Loucy (cell line): Measurements from ENCODE around the gene BAX.
"Not testable (repeated sequence)": the region's sequence is repeated elsewhere in the genome, so short reads cannot be mapped to it uniquely, and the experiment has no call there.

Source experiments
- H2AFZ ChIP-seq: fragments of 200-600 bp; sonication (generic); 2 replicates; pipeline ENCODE4 v1.6.0; 2016; ENCODE audit warnings: antibody characterized with exemption, mild to moderate bottlenecking, low read length, moderate library complexity
- H3F3A ChIP-seq: fragments of 200-600 bp; 2 replicates; pipeline ENCODE4 v1.6.0; 2016; ENCODE audit warnings: antibody characterized with exemption, low read depth, mild to moderate bottlenecking
- H3K27me3 ChIP-seq: fragments of 200-600 bp; sonication (generic); 2 replicates; pipeline ENCODE4 v1.6.1; 2014; ENCODE audit warnings: low read length, mild to moderate bottlenecking; ENCODE audit not compliant: insufficient read depth, poor library complexity, severe bottlenecking
- H3K36me3 ChIP-seq: fragments of 200-600 bp; sonication (generic); 2 replicates; pipeline ENCODE4 v1.6.1; 2016; ENCODE audit warnings: low read length; ENCODE audit not compliant: insufficient read depth
- H3K4me1 ChIP-seq: fragments of 200-600 bp; sonication (generic); 2 replicates; pipeline ENCODE4 v1.5.1; 2014; ENCODE audit warnings: low read length, mild to moderate bottlenecking; ENCODE audit not compliant: insufficient read depth, poor library complexity, severe bottlenecking
- H3K4me2 ChIP-seq: fragments of 200-600 bp; sonication (generic); 2 replicates; pipeline ENCODE4 v1.6.0; 2014; ENCODE audit warnings: antibody characterized with exemption, low read length, low read depth, mild to moderate bottlenecking; ENCODE audit not compliant: poor library complexity, severe bottlenecking
- H3K4me3 ChIP-seq: fragments of 200-600 bp; sonication (generic); 2 replicates; pipeline ENCODE4 v1.5.1; 2014; ENCODE audit warnings: low read length, mild to moderate bottlenecking, mixed read lengths; ENCODE audit not compliant: poor library complexity, severe bottlenecking
- H3K79me2 ChIP-seq: fragments of 200-600 bp; sonication (generic); 2 replicates; pipeline ENCODE4 v1.6.1; 2014; ENCODE audit warnings: low read length; ENCODE audit not compliant: insufficient read depth
- H3K9ac ChIP-seq: fragments of 200-600 bp; sonication (generic); 2 replicates; pipeline ENCODE4 v1.6.0; 2014; ENCODE audit warnings: mild to moderate bottlenecking, low read depth, low read length, moderate library complexity; ENCODE audit not compliant: poor library complexity, severe bottlenecking
- H3K9me2 ChIP-seq: fragments of 200-600 bp; sonication (generic); replicated peaks from 2 replicates; pipeline ENCODE4 v1.6.1; 2016; ENCODE audit warnings: low read depth, low read length, mixed read lengths
- H3K9me3 ChIP-seq: fragments of 200-600 bp; sonication (generic); 2 replicates; pipeline ENCODE4 v1.6.1; 2014; ENCODE audit warnings: mild to moderate bottlenecking, antibody characterized with exemption, low read length, low read depth; ENCODE audit not compliant: insufficient read depth
- H4K20me1 ChIP-seq: fragments of 200-600 bp; sonication (generic); 2 replicates; pipeline ENCODE4 v1.6.0; 2014; ENCODE audit warnings: antibody characterized with exemption, low read length, mild to moderate bottlenecking; ENCODE audit not compliant: insufficient read depth, poor library complexity, severe bottlenecking
- EZH2phosphoT487 ChIP-seq: fragments of 200-600 bp; IDR thresholded peaks from 2 replicates; pipeline ENCODE4 v1.6.1; 2018; ENCODE audit warnings: antibody characterized with exemption, mild to moderate bottlenecking, moderate library complexity, borderline replicate concordance
- TF ChIP-seq, protein P1 (sequence below): fragments of 200-600 bp; sonication (generic); conservative IDR thresholded peaks from 2 replicates; pipeline ENCODE4 v1.5.1; 2014; ENCODE audit warnings: mild to moderate bottlenecking, antibody characterized with exemption, low read length

Gene BAX

DNA sequence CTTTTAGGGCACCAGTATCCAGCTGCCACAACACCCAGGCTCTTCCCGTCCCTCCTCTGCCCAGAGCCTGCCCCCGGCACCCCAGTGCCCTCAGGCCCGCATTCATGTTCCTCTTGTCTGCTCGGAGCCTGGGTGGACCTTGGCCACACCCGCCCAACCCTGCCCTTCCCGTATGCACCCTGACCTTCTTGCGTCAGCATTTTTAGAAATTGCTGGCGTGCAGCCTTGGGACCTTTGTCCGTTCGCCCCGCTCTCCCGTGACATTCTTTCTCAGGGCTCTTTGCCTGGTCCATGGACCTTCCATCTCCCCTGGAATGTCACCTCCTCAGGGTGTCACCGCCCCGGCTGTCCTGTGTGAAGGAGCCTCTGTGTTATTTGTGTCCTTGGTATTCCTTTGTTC is 47.0 kb upstream of the BAX start:
- H2AFZ ChIP-seq, result no peak overlapping the region
- no peaks in the 10 kb centered on the region for H4K20me1 ChIP-seq
- H3K36me3 ChIP-seq, result peaks cover 11% of the 10 kb centered on the region; the same call in 1 of the 2 replicates
- no peaks in the 10 kb centered on the region for H3K79me2 ChIP-seq
- no peak overlapping the region for H3K4me3 ChIP-seq
- no peaks in the 10 kb centered on the region for H3F3A ChIP-seq
- no peaks in the 10 kb centered on the region for H3K4me1 ChIP-seq
- no peak overlapping the region for H3K4me2 ChIP-seq
- no peaks in the 10 kb centered on the region for H3K27me3 ChIP-seq
- no peaks in the 10 kb centered on the region for H3K9me2 ChIP-seq
- no peak overlapping the region for H3K9ac ChIP-seq
- no peaks in the 10 kb centered on the region for H3K9me3 ChIP-seq
- TF ChIP-seq, protein P1, sequence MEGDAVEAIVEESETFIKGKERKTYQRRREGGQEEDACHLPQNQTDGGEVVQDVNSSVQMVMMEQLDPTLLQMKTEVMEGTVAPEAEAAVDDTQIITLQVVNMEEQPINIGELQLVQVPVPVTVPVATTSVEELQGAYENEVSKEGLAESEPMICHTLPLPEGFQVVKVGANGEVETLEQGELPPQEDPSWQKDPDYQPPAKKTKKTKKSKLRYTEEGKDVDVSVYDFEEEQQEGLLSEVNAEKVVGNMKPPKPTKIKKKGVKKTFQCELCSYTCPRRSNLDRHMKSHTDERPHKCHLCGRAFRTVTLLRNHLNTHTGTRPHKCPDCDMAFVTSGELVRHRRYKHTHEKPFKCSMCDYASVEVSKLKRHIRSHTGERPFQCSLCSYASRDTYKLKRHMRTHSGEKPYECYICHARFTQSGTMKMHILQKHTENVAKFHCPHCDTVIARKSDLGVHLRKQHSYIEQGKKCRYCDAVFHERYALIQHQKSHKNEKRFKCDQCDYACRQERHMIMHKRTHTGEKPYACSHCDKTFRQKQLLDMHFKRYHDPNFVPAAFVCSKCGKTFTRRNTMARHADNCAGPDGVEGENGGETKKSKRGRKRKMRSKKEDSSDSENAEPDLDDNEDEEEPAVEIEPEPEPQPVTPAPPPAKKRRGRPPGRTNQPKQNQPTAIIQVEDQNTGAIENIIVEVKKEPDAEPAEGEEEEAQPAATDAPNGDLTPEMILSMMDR, result no peak
- no peak for TF ChIP-seq EZH2phosphoT487

DNA sequence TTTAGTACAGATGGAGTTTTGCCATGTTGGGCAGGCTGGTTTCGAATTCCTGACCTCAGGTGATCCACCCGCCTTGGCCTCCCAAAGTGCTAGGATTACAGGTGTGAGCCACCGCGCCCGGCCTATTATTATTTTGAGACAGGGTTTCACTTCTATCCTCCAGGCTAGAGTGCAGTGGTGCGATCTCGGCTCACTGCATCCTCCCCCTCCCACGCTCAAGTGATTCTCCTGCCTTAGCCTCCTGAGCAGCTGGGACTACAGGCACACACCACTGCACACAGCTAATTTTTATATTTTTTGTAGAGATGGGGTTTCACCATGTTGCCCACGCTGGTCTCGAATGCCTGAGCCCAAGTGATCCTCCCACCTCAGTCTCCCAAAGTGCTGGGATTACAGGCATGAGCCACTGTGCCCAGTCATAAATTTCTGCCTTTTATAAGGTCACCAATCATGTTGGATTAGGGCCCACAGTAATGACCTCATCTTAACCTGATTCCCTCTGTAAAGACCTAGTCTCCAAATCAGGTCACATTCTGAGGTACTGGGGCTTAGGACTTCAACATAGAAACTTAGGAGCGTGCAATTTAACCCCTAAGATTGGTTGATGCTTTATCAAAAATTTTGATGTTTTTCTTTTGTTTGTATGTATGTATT is 45.1 kb upstream of the BAX start:
- not testable (repeated sequence) for H2AFZ ChIP-seq, H3K9me2 ChIP-seq, H3K4me1 ChIP-seq, H3K4me3 ChIP-seq, H3K27me3 ChIP-seq, H3K4me2 ChIP-seq, H3F3A ChIP-seq, H3K79me2 ChIP-seq, H4K20me1 ChIP-seq, H3K9ac ChIP-seq, H3K9me3 ChIP-seq
- peaks cover 21% of the 10 kb centered on the region; the same call in 1 of the 2 replicates for H3K36me3 ChIP-seq

DNA sequence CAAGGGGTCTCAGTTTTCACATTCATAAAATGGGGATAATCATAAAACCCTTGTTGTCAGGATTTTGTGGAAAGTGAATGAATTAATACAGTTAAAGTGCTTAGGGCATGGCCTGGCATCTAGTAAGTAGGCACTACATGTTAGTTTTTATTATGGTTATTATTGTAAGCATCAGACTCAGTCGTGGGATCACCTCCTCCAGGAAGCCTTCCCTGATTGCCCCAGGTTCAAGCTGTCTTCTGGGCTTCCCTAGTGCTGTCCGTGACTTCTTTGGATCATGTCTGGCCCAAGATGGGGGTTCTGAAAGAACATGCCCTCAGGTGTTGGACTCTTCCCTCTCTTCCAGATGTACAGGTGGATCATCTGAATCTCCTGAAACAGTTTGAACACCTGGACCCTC is 43.9 kb upstream of the BAX start:
- H3F3A ChIP-seq, result no peaks in the 10 kb centered on the region
- no peaks in the 10 kb centered on the region for H3K27me3 ChIP-seq
- no peaks in the 10 kb centered on the region for H3K79me2 ChIP-seq
- no peak overlapping the region for H2AFZ ChIP-seq
- H3K4me2 ChIP-seq, result no peak overlapping the region
- no peaks in the 10 kb centered on the region for H3K4me1 ChIP-seq
- H3K36me3 ChIP-seq, result peaks cover 21% of the 10 kb centered on the region; the same call in 1 of the 2 replicates
- no peaks in the 10 kb centered on the region for H4K20me1 ChIP-seq
- no peaks in the 10 kb centered on the region for H3K9me3 ChIP-seq
- TF ChIP-seq EZH2phosphoT487, result no peak
- TF ChIP-seq, protein P1, result no peak
- H3K9me2 ChIP-seq, result no peaks in the 10 kb centered on the region
- no peak overlapping the region for H3K4me3 ChIP-seq
- H3K9ac ChIP-seq, result no peak overlapping the region
